ENCODE results near the gene HMHB1.

The HMHB1 gene

DNA sequence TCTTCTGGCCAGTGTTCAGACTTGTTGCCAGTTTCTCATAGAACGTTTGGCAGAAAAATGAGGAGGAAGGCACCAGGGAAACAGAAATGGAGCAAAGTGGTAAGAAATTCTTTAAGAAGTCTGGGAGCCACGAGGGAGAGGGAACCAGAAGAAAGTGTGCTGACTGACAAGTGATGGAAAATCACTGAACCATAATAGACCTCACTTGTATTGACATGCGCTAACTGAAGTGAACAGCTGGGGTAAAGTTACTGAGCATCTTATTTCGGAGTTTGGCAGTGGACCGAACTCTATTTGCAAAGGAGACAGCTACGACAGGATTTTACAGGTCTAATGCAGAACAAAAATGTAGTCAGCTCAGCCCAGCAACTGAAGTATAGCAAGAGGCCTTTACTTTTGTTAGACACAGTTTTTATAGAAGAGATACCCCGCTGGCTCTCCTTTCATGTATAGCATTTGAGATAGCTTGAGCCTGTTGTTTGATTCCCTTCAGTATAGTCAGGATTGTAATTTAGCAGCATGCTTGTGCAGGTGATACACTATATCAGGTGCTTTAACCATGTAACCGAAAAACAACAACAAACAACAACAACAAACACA is 53.6 kb downstream of the HMHB1 start:
- DNase-seq (ENCODE audit: low read depth in 3 of 3): no peak
